Measurements from ENCODE around the gene EID2.

EID2 gene

DNA sequence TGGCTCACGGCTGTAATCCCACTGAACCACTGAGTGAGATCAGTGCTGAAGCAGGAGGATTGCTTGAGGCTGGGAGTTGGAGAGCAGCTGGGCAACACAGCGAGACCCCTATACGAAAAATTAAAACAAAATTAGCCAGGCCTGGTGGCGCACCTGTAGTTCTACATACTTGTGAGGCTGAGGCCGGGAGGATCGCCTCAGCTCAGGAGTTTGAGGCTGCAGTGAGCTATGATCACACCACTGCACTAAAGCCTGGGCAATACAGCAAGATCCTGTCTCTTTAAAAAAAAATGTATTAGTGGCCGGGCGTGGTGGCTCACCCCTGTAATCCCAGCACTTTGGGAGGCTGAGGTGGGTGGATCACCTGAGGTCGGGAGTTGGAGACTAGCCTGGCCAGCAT is 31.3 kb downstream of the EID2 start:
- Histone ChIP-seq H3K27me3 (replicated peaks; ENCODE audit: control insufficient read depth, insufficient read depth, low read length) (no peaks in the 10 kb centered on the region; the same call in 1 of the 2 replicates), H3K36me3 (ENCODE audit: control insufficient read depth, insufficient read depth, low read length) (no peaks in the 10 kb centered on the region), H3K4me3 (replicated peaks; ENCODE audit: low read depth, low read length) (no peak overlapping the region)
- TF ChIP-seq, protein P1, sequence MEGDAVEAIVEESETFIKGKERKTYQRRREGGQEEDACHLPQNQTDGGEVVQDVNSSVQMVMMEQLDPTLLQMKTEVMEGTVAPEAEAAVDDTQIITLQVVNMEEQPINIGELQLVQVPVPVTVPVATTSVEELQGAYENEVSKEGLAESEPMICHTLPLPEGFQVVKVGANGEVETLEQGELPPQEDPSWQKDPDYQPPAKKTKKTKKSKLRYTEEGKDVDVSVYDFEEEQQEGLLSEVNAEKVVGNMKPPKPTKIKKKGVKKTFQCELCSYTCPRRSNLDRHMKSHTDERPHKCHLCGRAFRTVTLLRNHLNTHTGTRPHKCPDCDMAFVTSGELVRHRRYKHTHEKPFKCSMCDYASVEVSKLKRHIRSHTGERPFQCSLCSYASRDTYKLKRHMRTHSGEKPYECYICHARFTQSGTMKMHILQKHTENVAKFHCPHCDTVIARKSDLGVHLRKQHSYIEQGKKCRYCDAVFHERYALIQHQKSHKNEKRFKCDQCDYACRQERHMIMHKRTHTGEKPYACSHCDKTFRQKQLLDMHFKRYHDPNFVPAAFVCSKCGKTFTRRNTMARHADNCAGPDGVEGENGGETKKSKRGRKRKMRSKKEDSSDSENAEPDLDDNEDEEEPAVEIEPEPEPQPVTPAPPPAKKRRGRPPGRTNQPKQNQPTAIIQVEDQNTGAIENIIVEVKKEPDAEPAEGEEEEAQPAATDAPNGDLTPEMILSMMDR (IDR thresholded peaks at IDR 0.05; ENCODE audit: insufficient read depth, low read length, poor library complexity, severe bottlenecking) = no peak
- no peak for DNase-seq (ENCODE audit: extremely low read depth, insufficient read length)

GRCh38 chr19:39507715-39508364 is 32.1 kb downstream of the EID2 start:
- peak overlapping the region; percentile 68 for H3K4me3 ChIP-seq (replicated peaks; ENCODE audit: low read depth, low read length)
- DNase-seq (ENCODE audit: extremely low read depth, insufficient read length) = no peak
- TF ChIP-seq, protein P1 (IDR thresholded peaks at IDR 0.05; ENCODE audit: insufficient read depth, low read length, poor library complexity, severe bottlenecking) = no peak
- no peaks in the 10 kb centered on the region for H3K36me3 ChIP-seq (ENCODE audit: control insufficient read depth, insufficient read depth, low read length)
- no peaks in the 10 kb centered on the region for H3K27me3 ChIP-seq (replicated peaks; ENCODE audit: control insufficient read depth, insufficient read depth, low read length)

DNA sequence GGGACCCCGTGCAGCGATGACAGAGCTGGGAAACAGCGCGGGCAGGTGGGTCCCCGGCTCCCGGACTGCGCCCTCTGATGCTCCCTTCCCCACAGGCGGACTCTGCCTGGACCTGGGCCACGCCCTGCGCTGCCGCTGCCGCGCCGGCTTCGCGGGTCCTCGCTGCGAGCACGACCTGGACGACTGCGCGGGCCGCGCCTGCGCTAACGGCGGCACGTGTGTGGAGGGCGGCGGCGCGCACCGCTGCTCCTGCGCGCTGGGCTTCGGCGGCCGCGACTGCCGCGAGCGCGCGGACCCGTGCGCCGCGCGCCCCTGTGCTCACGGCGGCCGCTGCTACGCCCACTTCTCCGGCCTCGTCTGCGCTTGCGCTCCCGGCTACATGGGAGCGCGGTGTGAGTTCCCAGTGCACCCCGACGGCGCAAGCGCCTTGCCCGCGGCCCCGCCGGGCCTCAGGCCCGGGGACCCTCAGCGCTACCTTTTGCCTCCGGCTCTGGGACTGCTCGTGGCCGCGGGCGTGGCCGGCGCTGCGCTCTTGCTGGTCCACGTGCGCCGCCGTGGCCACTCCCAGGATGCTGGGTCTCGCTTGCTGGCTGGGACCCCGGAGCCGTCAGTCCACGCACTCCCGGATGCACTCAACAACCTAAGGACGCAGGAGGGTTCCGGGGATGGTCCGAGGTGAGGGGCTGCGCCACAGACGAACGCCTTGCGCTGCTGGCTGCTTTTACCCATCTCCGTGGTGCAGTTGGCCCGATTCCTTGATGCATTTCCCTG is 32.8 kb downstream of the EID2 start:
- no peaks in the 10 kb centered on the region for H3K36me3 ChIP-seq (ENCODE audit: control insufficient read depth, insufficient read depth, low read length)
- TF ChIP-seq, protein P1 (IDR thresholded peaks at IDR 0.05; ENCODE audit: insufficient read depth, low read length, poor library complexity, severe bottlenecking) = no peak
- peak; percentile 91 for DNase-seq (ENCODE audit: extremely low read depth, insufficient read length)
- no peaks in the 10 kb centered on the region for H3K27me3 ChIP-seq (replicated peaks; ENCODE audit: control insufficient read depth, insufficient read depth, low read length)
- H3K4me3 ChIP-seq (replicated peaks; ENCODE audit: low read depth, low read length) = peak overlapping the region; percentile 68

GRCh38 chr19:39506598-39506943 is 33.4 kb downstream of the EID2 start:
- no peak for DNase-seq (ENCODE audit: extremely low read depth, insufficient read length)
- Histone ChIP-seq H3K4me3 (replicated peaks; ENCODE audit: low read depth, low read length) (no peak overlapping the region), H3K36me3 (ENCODE audit: control insufficient read depth, insufficient read depth, low read length) (no peaks in the 10 kb centered on the region), H3K27me3 (replicated peaks; ENCODE audit: control insufficient read depth, insufficient read depth, low read length) (no peaks in the 10 kb centered on the region)
- TF ChIP-seq, protein P1 (IDR thresholded peaks at IDR 0.05; ENCODE audit: insufficient read depth, low read length, poor library complexity, severe bottlenecking) = no peak

GRCh38 chr19:39502640-39503417 is 37.1 kb downstream of the EID2 start:
- TF ChIP-seq, protein P1 (IDR thresholded peaks at IDR 0.05; ENCODE audit: insufficient read depth, low read length, poor library complexity, severe bottlenecking) = peak; percentile 61
- Histone ChIP-seq H3K36me3 (ENCODE audit: control insufficient read depth, insufficient read depth, low read length) (no peaks in the 10 kb centered on the region), H3K4me3 (replicated peaks; ENCODE audit: low read depth, low read length) (no peak overlapping the region), H3K27me3 (replicated peaks; ENCODE audit: control insufficient read depth, insufficient read depth, low read length) (no peaks in the 10 kb centered on the region; the same call in 1 of the 2 replicates)
- peak; percentile 89 for DNase-seq (ENCODE audit: extremely low read depth, insufficient read length)
